Lung microvascular endothelial cell (primary cell): ENCODE data around the gene USH2A. TPM values are rescaled to one million over a fixed set of nuclear protein-coding genes. Genes with fewer than 3 reads are reported as not detected.

Experiments
- DNase-seq, 2 donors: peaks; one replicate each; pipeline versions ENCODE4 v3.0.0 to v3.0.0-alpha.2; 2010; ENCODE audit warnings: low read depth in 2 of 2
- total RNA-seq: library from RNA; depleted of rRNA; stranded (reverse); fragments of >200 nt; gene quantifications from 2 replicates; pipeline ENCODE4 v1.2.1, GENCODE V29; 2014

Gene USH2A, protein sequence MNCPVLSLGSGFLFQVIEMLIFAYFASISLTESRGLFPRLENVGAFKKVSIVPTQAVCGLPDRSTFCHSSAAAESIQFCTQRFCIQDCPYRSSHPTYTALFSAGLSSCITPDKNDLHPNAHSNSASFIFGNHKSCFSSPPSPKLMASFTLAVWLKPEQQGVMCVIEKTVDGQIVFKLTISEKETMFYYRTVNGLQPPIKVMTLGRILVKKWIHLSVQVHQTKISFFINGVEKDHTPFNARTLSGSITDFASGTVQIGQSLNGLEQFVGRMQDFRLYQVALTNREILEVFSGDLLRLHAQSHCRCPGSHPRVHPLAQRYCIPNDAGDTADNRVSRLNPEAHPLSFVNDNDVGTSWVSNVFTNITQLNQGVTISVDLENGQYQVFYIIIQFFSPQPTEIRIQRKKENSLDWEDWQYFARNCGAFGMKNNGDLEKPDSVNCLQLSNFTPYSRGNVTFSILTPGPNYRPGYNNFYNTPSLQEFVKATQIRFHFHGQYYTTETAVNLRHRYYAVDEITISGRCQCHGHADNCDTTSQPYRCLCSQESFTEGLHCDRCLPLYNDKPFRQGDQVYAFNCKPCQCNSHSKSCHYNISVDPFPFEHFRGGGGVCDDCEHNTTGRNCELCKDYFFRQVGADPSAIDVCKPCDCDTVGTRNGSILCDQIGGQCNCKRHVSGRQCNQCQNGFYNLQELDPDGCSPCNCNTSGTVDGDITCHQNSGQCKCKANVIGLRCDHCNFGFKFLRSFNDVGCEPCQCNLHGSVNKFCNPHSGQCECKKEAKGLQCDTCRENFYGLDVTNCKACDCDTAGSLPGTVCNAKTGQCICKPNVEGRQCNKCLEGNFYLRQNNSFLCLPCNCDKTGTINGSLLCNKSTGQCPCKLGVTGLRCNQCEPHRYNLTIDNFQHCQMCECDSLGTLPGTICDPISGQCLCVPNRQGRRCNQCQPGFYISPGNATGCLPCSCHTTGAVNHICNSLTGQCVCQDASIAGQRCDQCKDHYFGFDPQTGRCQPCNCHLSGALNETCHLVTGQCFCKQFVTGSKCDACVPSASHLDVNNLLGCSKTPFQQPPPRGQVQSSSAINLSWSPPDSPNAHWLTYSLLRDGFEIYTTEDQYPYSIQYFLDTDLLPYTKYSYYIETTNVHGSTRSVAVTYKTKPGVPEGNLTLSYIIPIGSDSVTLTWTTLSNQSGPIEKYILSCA (N-terminal part only)
- total RNA-seq: not detected in 2 replicates

DNA sequence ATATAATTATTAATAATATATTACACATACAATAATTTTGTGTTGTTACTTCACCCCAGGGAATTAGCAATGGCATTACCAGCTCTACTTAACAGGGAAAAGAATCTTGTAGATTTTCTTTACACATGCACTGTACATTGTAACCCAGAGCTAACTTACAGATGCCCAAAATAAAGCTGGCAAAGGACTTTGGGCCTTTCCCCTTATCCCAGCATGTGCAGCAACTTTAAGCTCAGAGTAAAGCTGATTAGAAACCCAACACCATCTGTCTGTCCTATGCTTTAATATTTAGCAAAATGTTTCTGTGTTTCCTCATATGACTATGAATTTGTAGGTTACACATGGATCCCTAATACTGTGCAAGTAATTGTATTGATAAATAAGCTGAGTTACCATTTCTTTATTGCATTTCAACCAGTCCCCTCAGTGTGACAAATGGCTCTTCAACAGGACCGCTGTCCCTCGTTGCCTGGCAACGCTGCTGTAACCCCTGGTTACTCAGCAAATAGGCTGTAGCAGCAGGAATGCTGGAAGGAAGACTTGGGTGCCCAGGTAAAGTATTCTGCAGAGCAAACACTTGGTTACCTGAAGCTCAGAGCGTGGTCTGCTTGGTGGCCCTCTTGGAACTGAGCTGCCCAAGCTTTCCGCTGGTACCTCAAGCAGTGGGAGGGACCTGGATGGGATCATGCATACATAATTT lies at the start of gene USH2A:
Gene USH2A, minus strand, starts transcription at position 628 of the 700 bp plus-strand sequence. CDS start 1,112 bp downstream, outside the sequence.
- no peak for DNase-seq

DNA sequence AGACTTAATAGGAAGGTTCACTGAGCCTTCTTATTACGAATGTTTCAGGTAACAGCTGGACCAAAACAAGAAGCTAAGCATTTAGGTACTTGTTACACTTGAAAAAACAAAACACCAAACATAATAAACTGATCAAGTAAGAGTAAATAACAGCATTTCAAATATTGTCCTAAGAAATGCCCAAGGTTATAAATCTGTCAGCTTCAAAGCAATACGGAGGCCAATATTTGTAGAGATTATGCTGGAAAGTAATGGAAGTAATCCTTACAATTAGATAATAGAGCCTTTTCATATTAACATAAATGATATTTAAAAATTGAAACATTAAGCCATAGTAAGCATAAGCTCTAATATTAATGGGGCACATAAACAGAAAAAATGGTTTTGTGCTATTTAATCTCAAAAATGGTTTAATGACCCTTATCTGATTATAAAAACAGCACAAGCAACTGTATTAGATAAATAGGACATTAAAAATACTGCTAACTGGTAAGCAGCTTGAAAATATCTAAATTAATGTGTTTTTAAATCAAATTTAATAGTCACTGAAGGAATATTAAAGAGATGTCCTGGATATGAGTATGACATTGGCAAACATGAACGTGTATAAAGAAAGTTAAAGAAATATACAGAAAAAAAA lies 43.0 kb upstream of the USH2A start:
- DNase-seq: no peak

DNA sequence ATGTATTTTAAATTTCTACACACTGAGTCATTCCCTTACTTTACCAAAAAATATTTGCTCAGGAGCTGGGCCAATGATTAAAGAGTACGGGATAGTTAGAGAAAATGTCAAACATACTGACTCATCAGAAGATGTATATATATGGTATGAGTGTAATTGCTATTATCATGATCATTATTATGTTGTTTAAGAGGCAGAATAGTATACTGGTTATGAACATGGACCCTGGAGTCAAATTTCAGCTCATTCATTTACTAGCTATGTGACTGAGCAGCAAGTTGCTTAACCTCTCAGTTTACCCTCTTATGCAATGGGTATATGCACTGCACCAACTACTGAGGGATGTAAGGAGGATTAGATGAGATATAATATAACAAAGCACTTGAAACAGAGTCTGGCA lies 41.2 kb upstream of the USH2A start:
- no peak for DNase-seq

DNA sequence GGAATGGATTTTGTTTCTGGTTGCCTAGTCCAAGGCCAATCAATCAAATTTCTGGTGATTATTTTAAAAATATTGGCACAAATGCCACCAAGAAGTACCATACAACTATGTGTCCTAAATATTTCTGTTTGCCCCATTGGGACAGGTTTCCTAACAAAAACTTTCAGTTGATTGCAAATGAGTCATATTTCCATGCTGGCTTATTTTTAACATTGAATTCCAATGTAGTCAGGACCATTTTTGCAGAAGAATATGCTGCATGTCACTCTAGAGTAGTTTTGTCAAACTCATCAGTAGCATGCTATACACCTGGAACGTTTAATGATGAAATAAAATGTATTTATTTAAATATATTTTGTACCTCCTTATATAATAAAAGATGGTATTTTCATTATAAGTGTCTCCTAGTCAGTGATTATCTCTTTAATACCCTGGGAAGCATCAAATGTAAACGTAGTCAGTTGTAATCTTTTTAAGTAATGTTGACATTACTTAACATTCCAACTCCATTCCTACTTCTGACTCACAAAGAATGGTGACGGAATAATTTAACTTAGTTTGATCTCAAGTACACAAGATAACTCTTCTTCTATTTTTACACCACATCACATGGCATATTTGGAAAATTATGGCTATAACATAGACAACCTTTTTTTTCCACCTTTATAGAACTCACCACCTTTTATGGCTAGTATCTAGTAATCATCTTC lies 39.0 kb upstream of the USH2A start:
- no peak for DNase-seq

DNA sequence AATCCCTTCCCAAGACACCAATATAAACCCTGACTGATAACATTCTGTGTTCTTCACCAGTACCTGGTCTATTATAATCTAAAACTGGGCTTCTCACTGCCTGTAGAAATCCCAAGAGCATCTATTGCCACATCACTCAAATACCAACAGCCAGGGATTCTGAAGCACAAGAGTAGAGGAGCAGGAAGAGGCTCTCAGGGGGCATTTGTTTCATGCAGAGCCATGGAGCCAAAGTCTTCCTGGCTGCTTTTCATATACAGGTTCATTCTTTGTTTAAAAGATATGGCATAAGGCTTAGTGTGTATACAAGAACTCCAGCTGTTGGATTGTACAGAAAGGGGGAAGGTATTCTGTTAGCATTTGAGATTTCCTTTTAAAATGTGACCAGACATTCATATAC lies 38.2 kb upstream of the USH2A start:
- DNase-seq: no peak

DNA sequence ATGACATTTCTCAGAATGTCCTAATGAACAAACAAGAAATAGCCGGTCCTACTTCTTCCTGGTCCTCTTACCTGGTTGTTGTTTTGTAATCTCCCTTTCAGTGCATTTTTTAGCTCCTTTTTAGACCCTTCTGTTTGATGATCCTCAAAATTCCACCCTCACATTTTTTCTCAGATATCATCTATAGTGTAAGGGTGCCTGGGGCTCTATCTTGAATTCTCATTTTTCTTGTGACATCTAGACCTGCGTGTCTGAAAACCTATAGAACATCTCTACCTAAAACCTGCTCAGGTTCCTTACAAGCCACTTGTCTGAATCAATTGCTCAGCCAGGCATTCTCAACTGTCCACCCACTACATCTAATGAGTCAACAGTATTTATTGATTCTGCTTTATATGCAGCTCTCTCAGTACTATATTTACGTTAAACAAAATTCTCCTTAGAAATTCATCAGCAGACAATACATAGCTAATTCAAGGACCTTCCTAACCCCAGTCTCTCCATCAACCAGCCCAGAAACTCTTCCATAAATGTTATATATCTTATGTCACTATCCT lies 36.5 kb upstream of the USH2A start:
- DNase-seq: no peak

DNA sequence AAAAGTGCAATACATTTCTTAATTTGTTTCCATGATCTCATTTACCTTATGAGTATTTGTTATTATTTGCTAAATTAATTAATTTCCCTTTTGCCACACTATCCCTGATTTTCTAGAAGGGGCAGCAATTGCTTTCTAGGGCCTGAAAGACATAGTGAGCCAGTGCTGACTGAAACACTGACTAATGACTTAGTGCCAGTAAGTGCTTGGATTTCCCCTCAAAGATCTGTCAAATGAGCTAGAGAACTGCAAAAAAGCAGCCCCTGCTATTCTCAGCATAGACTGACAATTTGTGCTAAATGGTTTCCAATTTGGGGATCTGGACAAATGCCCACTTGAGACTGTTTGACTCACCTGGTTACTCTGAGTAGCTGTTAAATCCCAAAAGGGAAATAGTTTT lies 35.6 kb upstream of the USH2A start:
- no peak for DNase-seq

DNA sequence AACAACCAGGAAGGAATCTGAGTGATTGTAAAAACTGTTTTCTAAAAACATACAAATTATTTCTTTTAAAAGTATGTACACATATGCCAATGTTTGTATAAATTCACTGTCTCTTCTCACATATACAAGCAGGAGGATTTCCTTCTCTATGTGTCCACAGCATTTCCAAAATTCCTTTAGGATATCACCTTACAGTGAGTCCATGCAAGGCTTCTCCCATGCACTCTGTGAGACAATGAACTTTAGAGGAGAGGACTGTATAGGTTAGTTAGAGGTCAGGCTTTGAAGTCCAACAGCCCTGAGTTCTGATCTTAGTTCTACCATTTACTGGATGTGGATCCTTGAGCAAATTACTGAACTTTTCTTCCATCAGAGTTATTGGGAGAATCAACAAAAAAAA lies 34.1 kb upstream of the USH2A start:
- DNase-seq: no peak

DNA sequence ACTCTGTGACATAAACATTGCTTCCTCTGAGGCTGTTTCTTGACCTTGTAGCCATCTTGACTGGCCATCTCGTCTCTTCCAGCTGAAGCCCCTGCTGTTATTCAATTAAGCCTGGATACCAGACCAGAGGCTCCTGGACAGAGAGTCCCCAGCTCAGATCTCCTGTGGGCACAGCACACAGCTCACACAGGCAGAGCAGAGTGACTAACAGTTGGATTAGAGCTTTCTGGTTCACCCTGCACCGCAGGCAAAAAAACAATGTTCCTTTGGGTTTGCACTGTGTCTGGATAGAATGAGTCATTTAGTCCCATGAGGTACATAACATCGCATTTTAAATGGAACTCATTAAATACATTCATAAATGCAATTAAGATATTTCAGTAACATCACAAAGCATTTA lies 33.4 kb upstream of the USH2A start:
- no peak for DNase-seq

DNA sequence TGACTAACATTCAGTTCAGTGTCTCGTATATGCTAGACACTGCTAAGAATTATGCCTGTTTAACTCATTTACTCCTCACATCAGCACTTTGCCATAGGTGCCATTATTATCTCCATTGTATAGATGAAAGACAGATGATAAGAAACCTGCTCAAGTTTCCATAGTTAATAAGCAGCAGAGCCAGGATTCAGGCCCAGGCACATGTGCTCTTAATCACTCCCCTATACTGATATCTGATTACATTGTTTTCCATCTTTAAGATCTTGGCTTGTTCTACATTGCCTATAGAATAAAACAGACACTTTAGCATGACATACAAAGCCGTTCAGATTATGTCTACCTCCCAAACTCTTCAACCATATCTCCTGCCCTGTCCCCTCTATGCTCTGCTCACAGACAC lies 30.5 kb upstream of the USH2A start:
- DNase-seq: no peak

DNA sequence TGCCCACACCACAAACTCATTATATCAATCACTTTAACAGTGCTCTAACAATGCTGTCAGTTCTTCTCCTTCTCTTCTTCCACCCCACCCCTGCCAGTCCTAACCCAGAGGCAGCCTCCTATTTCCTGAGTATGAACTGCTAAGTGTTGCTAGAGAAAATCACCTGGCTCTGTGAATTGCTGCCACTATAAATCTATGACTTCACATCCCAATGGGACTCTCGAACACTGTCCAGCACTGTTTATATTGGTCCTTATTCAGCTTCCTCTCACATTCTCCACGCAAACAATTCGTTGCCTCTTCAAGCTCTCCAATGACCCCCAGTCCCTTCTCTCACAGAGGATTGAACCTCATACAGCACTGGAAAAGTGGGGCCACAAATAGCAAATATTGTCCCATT lies 27.0 kb upstream of the USH2A start:
- no peak for DNase-seq

DNA sequence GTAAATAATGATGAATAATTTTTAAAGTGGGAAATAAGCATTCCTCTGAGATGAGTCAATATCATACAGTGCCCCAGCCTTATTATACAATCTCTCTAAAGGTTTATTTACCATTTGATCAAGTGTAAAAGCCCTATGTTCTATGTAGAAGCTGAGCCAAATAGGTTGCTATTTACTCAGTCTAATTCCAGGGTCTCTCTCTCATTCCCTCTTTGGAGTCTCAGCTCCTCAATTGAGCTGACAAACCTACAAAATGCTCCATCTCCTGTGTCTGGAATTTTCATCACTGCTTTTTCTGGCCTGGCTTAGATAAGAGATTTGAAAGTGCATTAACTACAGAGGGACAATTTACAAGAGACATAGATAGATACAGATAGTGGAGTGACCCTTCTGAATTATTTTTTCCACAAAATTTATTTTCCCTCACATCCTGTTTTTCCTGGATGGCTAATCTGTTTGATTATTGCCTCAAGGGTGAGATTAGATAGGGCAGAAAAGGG lies 24.8 kb upstream of the USH2A start:
- no peak for DNase-seq

DNA sequence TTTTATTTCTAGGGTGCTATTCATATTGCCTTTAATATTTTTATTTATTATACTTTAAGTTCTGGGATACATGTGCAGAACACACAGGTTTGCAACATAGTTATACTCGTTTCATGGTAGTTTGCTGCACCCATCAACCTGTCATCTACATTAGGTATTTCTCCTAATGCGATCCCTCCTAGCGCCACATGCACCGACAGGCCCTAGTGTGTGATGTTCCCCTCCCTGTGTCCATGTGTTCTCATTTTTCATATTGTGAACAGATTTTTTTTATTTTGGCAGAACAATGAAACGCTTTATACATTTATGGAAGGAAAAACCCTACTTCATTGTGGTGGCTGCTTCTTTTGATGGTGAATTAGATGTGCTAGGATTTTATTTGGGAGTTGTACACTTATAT lies 14.4 kb upstream of the USH2A start:
- no peak for DNase-seq

DNA sequence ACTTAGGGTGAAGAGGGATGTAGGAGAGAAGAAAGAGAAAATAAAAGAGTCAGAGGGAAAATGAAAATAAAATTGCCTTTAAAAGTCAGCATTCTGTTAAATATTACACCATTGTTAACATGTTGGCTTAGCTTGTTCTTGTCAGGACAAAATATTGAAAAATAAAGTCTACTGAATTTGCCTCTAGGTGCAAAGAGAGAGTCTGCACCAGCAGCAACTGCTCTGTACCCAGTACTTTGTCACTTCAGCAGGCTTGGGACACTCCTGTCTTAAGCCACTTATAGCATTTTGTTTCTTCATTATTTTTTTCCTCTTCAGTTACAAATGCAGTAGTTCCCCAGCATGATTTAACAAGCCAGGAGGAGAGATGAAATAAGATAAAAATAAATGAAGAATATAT lies 11.0 kb upstream of the USH2A start:
- DNase-seq: no peak

DNA sequence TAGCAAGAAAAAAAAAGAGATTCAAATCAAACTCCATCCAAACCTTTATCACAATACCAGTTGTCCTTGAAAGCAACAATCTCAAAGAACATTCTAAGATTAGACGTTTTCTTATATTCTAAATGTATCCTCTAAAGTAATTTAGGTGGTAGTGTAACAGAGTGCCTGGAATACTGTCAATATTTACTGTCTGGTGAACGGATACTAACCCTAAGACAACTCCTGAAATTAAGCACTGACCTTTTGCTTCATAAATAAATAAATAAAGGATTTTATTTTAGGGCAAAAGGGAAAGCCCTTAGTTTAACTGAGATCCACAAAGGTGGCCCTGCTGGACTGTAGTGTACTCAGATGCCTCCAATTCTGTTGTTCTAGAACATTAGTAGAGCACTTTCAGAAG lies 9.9 kb upstream of the USH2A start:
- DNase-seq: no peak

DNA sequence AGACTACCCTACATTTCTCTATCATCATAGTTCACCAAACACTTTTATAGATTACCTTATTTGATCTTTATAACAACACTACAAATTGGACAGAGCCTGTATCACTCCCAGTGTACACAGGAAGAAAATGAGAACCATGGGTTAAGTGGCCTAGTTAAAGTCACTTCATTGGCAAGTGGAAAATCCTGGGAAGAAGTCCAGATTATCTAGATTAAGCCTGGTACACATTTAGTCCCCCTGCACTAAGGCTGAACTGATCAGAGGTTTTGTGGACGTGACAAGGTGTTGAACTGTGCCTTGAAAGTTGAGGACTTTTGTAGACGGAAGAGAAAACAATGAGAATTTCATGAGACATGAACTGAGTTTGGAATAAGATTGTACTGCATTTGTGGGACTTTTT lies 7.5 kb upstream of the USH2A start:
- no peak for DNase-seq

DNA sequence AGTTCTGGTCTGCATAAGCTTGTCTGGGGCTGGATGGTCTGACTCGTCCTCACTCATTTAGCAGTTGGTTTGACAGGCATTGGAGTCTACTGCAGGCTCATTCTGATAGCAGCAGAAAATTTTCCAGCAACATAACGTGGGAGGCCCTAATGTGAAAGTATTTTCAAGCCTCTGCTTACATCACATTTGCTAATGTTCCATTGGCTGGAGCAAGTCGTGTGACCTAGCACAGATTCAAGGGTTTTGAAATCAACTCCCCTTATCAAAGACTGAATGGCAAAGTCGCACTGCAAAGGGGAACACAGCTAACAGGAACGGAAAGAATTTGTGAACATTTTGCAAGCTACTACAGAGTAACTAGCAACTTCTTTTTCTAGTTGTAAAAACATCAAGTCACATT lies 2.3 kb upstream of the USH2A start:
- DNase-seq: no peak

DNA sequence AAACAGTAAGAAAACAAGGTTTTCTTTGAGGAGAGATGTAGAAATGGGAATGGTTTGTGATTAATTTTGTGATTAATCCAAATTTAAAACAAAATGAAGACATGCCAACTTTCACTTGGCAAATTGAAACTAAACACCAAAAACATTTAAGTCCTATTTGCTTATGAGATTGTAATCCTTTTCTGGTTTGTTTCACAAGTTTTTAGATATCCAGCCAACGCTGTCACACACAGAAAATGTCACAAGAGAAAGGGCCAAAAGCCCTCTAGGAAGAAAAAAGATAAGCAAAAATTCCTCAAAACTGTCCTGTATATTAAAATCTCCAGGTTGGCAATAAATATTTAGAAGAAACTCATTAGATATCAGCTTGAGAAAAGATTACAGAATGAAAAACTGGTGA lies 2.5 kb downstream of the USH2A start:
- DNase-seq: no peak

DNA sequence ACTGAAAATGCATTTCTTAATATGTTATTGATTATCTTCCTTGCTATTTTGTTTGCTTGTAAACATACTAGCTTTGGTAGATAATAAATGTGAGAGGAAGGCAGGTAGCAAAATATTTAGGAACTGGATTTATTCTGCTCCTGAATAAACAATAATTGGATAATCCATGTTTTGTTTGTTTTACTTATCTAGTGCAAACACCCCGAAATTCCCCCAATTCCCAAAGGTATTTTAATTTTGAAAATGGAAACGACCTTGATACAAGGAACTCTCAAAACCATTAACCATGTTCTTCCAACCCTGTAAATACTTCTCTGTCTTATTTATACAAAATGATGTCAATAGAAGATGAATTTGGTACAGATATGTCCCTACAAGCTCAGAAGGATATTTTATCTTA lies 3.0 kb downstream of the USH2A start:
- no peak for DNase-seq

DNA sequence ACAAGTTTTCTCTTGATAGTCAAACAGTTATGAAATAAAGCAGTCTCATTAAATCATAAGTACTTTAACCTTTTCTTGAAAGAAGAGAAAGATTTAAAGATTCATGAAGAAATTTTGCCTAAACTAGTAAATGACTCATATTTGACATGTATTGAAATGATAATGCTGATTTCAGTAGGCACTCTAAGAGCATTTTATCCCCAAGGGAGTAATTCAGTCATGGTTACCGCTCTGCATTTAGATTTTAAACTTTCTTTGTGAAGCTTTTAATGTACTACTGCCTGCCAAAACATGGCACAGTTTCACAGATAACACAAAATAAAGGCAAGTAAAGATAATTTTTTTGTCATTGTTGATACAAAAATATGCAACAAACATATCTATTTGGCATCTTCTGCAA lies 6.8 kb downstream of the USH2A start:
- DNase-seq: no peak
